Adrenal gland (tissue), 12 donors: Measurements from ENCODE around the gene RBM33. TPM values are rescaled to one million over a fixed set of nuclear protein-coding genes. Genes with fewer than 3 reads are reported as not detected.

Experiments used
- DNase-seq, 7 donors: peaks; one replicate each; pipeline ENCODE4 v3.0.0-alpha.2; 2019 to 2020
- H3K27ac ChIP-seq, 5 donors: fragments of 200-600 bp; sonication (generic) in 4 of 5; 1 replicate in 3 of 5; 2 replicates in 2 of 5; pipeline versions ENCODE4 v1.5.1 to v1.8.0; 2016 to 2020; ENCODE audit warnings: mild to moderate bottlenecking in 1 of 5
- H3K27me3 ChIP-seq: fragments of 200-600 bp; 2 replicates; pipeline ENCODE4 v1.8.0; 2021
- H3K36me3 ChIP-seq, 2 donors: fragments of 200-600 bp; replicated peaks in 1 of 2; 1 replicate in 1 of 2; 2 replicates in 1 of 2; pipeline versions ENCODE4 v1.5.1 to v1.8.0; 2018 to 2022
- H3K4me1 ChIP-seq, 2 donors: fragments of 200-600 bp; replicated peaks in 1 of 2; 1 replicate in 1 of 2; 2 replicates in 1 of 2; pipeline versions ENCODE4 v1.5.1 to v1.8.0; 2018 to 2021
- H3K4me3 ChIP-seq, 4 donors: fragments of 200-600 bp; sonication (generic) in 3 of 4; one replicate each; pipeline ENCODE4 v1.5.1; 2016 to 2018
- H3K9me3 ChIP-seq, 3 donors: fragments of 200-600 bp; sonication (generic) in 1 of 3; replicated peaks in 1 of 3; 1 replicate in 2 of 3; 2 replicates in 1 of 3; pipeline versions ENCODE4 v1.5.1 to v1.8.0; 2016 to 2021
- CTCF ChIP-seq, 6 experiments: fragments of 450-650 bp in 4 of 6; fragments of 200-600 bp in 2 of 6; sonication (generic) in 1 of 6; IDR thresholded peaks; 1 replicate in 5 of 6; 2 replicates in 1 of 6; pipeline versions ENCODE4 v1.5.1 to v1.8.0; 2016 to 2021; ENCODE audit warnings: antibody characterized with exemption in 6 of 6, mild to moderate bottlenecking in 2 of 6, moderate library complexity in 1 of 6
- POLR2A ChIP-seq, 2 donors: fragments of 450-650 bp; IDR thresholded peaks; one replicate each; pipeline ENCODE4 v1.6.1; 2017; ENCODE audit warnings: antibody characterized with exemption in 2 of 2, mild to moderate bottlenecking in 2 of 2, moderate library complexity in 1 of 2
- WGBS, 4 donors: extraction: QIAGEN DNeasy Blood & Tissue Kit in 2 of 4; methylation state at CpG; one replicate each; pipeline versions ENCODE4 v1.1.5 to v1.1.7; 2013 to 2017; 5-methylcytosine and 5-hydroxymethylcytosine counted together
- intact Hi-C, 2 donors: fragments of 100-400 bp; cut with DNase I; formaldehyde crosslinking; loops; one replicate each; pipeline versions ENCODE4 v1.14.1 to v1.15.0; 2022 to 2023
- polyA plus RNA-seq, 3 donors: library from polyadenylated mRNA; stranded (reverse); fragments of 200-250 nt in 2 of 3; fragments of 350-450 nt in 1 of 3; fragmentation: Illumina TruSeq in 1 of 3; extraction: RNeasy Lipid Tissue Mini Kit (QIAGEN cat#74804) in 1 of 3; gene quantifications; one replicate each; pipeline ENCODE4 v1.2.3, GENCODE V29; 2013 to 2014
- total RNA-seq, 9 donors: library from RNA; depleted of rRNA in 4 of 9; stranded (reverse); fragments of >200 nt in 4 of 9; fragments of 120-200 nt in 1 of 9; fragmentation: NEBNext Ultra II Directional in 1 of 9; extraction: Animal tissue kit (Norgen Biotek cat#: 25700) in 1 of 9; gene quantifications; one replicate each; pipeline versions ENCODE4 v1.1.0 to v1.2.4, GENCODE V29; 2013 to 2023
- donor health status: healthy with polysubstance abuse.
- donor health status: Bipolar disorder and iron deficiency.
- donor health status: DM: yes; HTN: yes; CAD: no.
- donor health status: DM: no; HTN: no; CAD: no.
- donor health status: DM: no; HTN: no; CAD: no.
- donor health status: DM: yes; HTN: yes; CAD: no.

RBM33 gene
- total and polyA plus RNA-seq, 12 donors: 10.3 to 57.1 (median 36.9) TPM

GRCh38 chr7:155735442-155736115 lies 91.1 kb downstream of the RBM33 start:
- 85 to 94% (median 90%) methylated on average over 3 of the region's 3 CpGs for WGBS, 4 donors
- no peak for DNase-seq
- Histone ChIP-seq H3K4me1 (peaks cover 4 to 5% of the 10 kb centered on the region in 2 donors), H3K27ac (no peak overlapping the region), H3K9me3 (no peaks in the 10 kb centered on the region), H3K36me3 (peaks cover 0 to 26% of the 10 kb centered on the region in 2 donors), H3K4me3 (no peak overlapping the region), H3K27me3 (no peaks in the 10 kb centered on the region)
- intact Hi-C loops: no loop called here
- TF ChIP-seq POLR2A (IDR thresholded peaks at IDR 0.05) (no peak), CTCF (IDR thresholded peaks at IDR 0.05) (no peak)

- intact Hi-C loops: no loop called here
- WGBS, 4 donors: 79 to 84% (median 82%) methylated on average over 4 of the region's 4 CpGs
- Histone ChIP-seq H3K36me3 (peaks cover 0 to 45% of the 10 kb centered on the region in 2 donors), H3K4me3 (no peak overlapping the region), H3K4me1 (peaks cover 4 to 5% of the 10 kb centered on the region in 2 donors), H3K27me3 (no peaks in the 10 kb centered on the region), H3K27ac (no peak overlapping the region), H3K9me3 (no peaks in the 10 kb centered on the region)
- TF ChIP-seq POLR2A (IDR thresholded peaks at IDR 0.05): no peak
- no peak for TF ChIP-seq CTCF (IDR thresholded peaks at IDR 0.05)
- no peak for DNase-seq
Observed at GRCh38 chr7:155737590-155737989, 93.1 kb downstream of the RBM33 start.

GRCh38 chr7:155738104-155738503 lies 93.6 kb downstream of the RBM33 start:
- Histone ChIP-seq H3K36me3 (peaks cover 0 to 50% of the 10 kb centered on the region in 2 donors), H3K4me3 (no peak overlapping the region), H3K4me1 (peaks cover 2 to 4% of the 10 kb centered on the region in 2 donors), H3K27me3 (no peaks in the 10 kb centered on the region), H3K9me3 (no peaks in the 10 kb centered on the region), H3K27ac (no peak overlapping the region)
- TF ChIP-seq CTCF (IDR thresholded peaks at IDR 0.05) (no peak), POLR2A (IDR thresholded peaks at IDR 0.05) (no peak)
- DNase-seq: no peak
- intact Hi-C loops: no loop called here
- 75 to 80% (median 78%) methylated on average over 10 of the region's 10 CpGs for WGBS, 4 donors

GRCh38 chr7:155738652-155739537 lies 94.4 kb downstream of the RBM33 start:
- TF ChIP-seq POLR2A (IDR thresholded peaks at IDR 0.05): no peak
- TF ChIP-seq CTCF (IDR thresholded peaks at IDR 0.05): peak; percentile 52 to 79 (median 70)
- intact Hi-C loops: no loop called here
- no peaks in the 10 kb centered on the region for H3K4me1 ChIP-seq
- 57 to 61% (median 59%) methylated on average over 13 of the region's 13 CpGs for WGBS, 4 donors
- no peak overlapping the region for H3K4me3 ChIP-seq
- H3K27me3 ChIP-seq: no peaks in the 10 kb centered on the region
- H3K9me3 ChIP-seq: no peaks in the 10 kb centered on the region
- DNase-seq: peak; percentile 78 to 95 (median 86)
- peaks cover 0 to 52% of the 10 kb centered on the region in 2 donors for H3K36me3 ChIP-seq
- H3K27ac ChIP-seq: no peak overlapping the region
